Measurements from ENCODE around the gene ZFC3H1.

DNA sequence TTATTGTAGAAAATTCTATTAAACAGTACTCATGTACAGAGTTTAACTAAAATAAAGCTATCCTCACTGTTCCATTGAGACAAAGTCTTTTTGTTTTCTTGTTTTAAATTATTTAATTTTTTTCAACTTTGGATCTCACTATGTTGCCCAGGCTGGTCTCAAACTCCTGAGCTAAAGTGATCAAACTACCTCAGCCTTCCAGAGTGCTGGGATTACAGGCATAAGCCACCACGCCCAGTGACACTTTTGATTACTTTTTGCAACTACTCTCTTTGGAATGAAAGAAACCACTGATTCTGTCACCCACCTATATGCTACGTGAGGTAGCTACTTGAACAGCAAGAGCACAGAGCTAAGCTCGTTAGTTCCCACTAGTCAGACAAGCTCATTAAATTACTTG is 17.1 kb downstream of the ZFC3H1 start:
- TF ChIP-seq POLR2A (IDR thresholded peaks at IDR 0.05; ENCODE audit: low read depth, low read length) (no peak), POLR2AphosphoS5 (IDR thresholded peaks at IDR 0.05; ENCODE audit: low read depth, low read length) (no peak), TAF1 (IDR thresholded peaks at IDR 0.05; ENCODE audit: borderline replicate concordance, low read depth, low read length) (no peak)
